ENCODE results near the gene GABRP.
"Not testable (repeated sequence)": the region's sequence is repeated elsewhere in the genome, so short reads cannot be mapped to it uniquely, and the experiment has no call there.

GABRP gene

GRCh38 chr5:170792878-170793277 is 9.4 kb downstream of the GABRP start:
- DNase-seq (ENCODE audit: low read depth): no peak

- DNase-seq (ENCODE audit: low read depth): no peak
These were observed 11.6 kb downstream of the GABRP start for GRCh38 chr5:170795154-170795553.

GRCh38 chr5:170805666-170806065 is 22.1 kb downstream of the GABRP start:
- no peak for DNase-seq (ENCODE audit: low read depth)

- DNase-seq (ENCODE audit: low read depth): peak; percentile 74
These were observed 26.0 kb downstream of the GABRP start for GRCh38 chr5:170809551-170809950.

- DNase-seq (ENCODE audit: low read depth): no peak
These were observed 28.2 kb downstream of the GABRP start for GRCh38 chr5:170811719-170812118.

- no peak for DNase-seq (ENCODE audit: low read depth)
These were observed 29.7 kb downstream of the GABRP start for GRCh38 chr5:170813231-170813630.

- peak; percentile 88 for DNase-seq (ENCODE audit: low read depth)
These were observed 33.7 kb downstream of the GABRP start for GRCh38 chr5:170817195-170817594.

GRCh38 chr5:170818232-170818631 is 34.7 kb downstream of the GABRP start:
- peak; percentile 98 for DNase-seq (ENCODE audit: low read depth)

GRCh38 chr5:170819824-170820223 is 36.3 kb downstream of the GABRP start:
- peak; percentile 24 for DNase-seq (ENCODE audit: low read depth)

GRCh38 chr5:170821257-170821800 is 37.8 kb downstream of the GABRP start:
- peak; percentile 77 for DNase-seq (ENCODE audit: low read depth)

- no peak for DNase-seq (ENCODE audit: low read depth)
These were observed 42.6 kb downstream of the GABRP start for GRCh38 chr5:170826117-170826516.

- DNase-seq (ENCODE audit: low read depth): no peak
These were observed 48.7 kb downstream of the GABRP start for GRCh38 chr5:170832241-170832640.

- DNase-seq (ENCODE audit: low read depth): not testable (repeated sequence)
These were observed 50.5 kb downstream of the GABRP start for GRCh38 chr5:170833981-170834380.

GRCh38 chr5:170836226-170836625 is 52.7 kb downstream of the GABRP start:
- no peak for DNase-seq (ENCODE audit: low read depth)

GRCh38 chr5:170843870-170844269 is 60.3 kb downstream of the GABRP start:
- DNase-seq (ENCODE audit: low read depth): no peak

GRCh38 chr5:170844651-170845050 is 61.1 kb downstream of the GABRP start:
- DNase-seq (ENCODE audit: low read depth): no peak

- DNase-seq (ENCODE audit: low read depth): no peak
These were observed 62.9 kb downstream of the GABRP start for GRCh38 chr5:170846416-170846815.

GRCh38 chr5:170846846-170847245 is 63.3 kb downstream of the GABRP start:
- DNase-seq (ENCODE audit: low read depth): no peak

- DNase-seq (ENCODE audit: low read depth): no peak
These were observed 64.5 kb downstream of the GABRP start for GRCh38 chr5:170848033-170848432.

GRCh38 chr5:170849374-170849773 is 65.8 kb downstream of the GABRP start:
- DNase-seq (ENCODE audit: low read depth): no peak

- DNase-seq (ENCODE audit: low read depth): no peak
These were observed 71.0 kb downstream of the GABRP start for GRCh38 chr5:170854566-170854965.

GRCh38 chr5:170857066-170857465 is 73.5 kb downstream of the GABRP start:
- no peak for DNase-seq (ENCODE audit: low read depth)

- no peak for DNase-seq (ENCODE audit: low read depth)
These were observed 76.9 kb downstream of the GABRP start for GRCh38 chr5:170860415-170860814.

GRCh38 chr5:170860818-170861666 is 77.5 kb downstream of the GABRP start:
- no peak for DNase-seq (ENCODE audit: low read depth)

Data from amniotic epithelial cell (primary cell).